Posterior vena cava (tissue), 2 donors: Measurements from ENCODE around the gene DPP6. TPM values are rescaled to one million over a fixed set of nuclear protein-coding genes. Genes with fewer than 3 reads are reported as not detected.

ENCODE experiments used
- DNase-seq: peaks from one replicate; pipeline ENCODE4 v3.0.0-alpha.2; 2020; ENCODE audit warnings: low spot score
- intact Hi-C, 2 donors: fragments of 100-400 bp; cut with DNase I; formaldehyde crosslinking; loops; one replicate each; pipeline versions ENCODE4 v1.14.1 to v1.14.2; 2022 to 2023
- total RNA-seq, 2 donors: library from RNA; stranded (reverse); fragmentation: NEBNext Ultra II Directional; extraction: Animal tissue kit (Norgen Biotek cat#: 25700); gene quantifications; one replicate each; pipeline ENCODE4 v1.2.1, GENCODE V29; 2021
- donor health status: DM: yes; HTN: yes; CAD: no.
- donor health status: DM: yes; HTN: yes; CAD: no.

The DPP6 gene
- total RNA-seq, 2 donors from 2014 or later: 0.10 to 1.2 TPM

DNA sequence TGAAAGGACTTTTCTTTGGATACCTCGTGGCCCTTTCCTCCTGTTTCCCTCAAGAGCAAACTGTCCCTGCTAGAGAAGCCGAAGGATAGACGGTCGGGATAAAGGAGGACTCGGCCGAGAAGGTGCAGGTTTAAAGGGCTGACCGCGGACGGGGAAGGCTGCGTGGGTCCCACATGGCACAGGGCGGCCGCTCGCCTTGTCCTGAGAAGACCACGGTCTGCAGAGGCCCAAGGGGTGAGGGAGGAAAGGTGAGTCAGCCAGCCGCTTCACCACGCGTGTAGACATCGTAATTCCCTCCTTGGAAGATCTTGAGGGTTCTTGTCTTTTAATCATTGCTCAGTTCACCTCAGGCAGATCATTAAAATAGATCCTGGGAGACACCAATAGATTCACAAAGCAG lies 253.8 kb downstream of the DPP6 start:
- intact Hi-C loops: no loop called here
- DNase-seq: no peak

DNA sequence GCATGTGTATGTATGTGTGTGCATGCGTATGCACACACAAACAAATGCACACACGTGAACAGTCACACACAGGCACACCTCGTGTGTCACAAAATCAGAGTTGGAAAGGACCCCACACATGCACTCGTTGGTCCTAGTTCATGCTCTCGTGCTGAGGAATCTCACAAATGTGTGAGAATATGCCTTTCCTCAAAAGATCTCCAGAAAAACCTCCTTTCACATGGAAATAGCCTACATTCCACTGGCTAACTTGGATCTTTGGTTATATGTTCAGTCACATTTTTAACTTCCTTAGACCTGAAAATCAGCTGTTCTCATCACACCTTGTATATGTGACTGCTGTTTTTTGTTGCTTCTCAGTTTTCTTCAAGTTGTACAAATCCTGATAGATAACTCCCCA lies 256.7 kb downstream of the DPP6 start:
- DNase-seq: no peak
- intact Hi-C loops: no loop called here

DNA sequence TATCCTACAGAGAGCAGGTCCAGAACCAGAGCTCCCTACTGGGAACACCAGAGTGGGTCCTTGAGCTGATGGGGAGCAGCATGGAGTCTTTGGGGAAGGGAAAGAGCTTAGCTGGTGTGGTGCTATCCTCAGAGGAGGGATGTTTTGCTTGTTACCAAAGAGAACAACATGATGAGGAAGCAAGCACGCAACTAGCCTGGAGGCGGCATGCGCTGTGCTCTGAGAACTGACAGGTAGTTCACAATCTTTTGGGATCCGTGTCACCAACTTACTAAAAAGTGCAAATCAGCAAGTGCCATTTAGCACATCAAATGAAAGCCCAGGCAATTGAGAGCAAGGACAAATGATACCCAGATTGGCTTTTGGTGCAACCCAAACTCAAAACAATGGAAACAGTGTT lies 257.9 kb downstream of the DPP6 start:
- no peak for DNase-seq
- intact Hi-C loops: no loop called here

DNA sequence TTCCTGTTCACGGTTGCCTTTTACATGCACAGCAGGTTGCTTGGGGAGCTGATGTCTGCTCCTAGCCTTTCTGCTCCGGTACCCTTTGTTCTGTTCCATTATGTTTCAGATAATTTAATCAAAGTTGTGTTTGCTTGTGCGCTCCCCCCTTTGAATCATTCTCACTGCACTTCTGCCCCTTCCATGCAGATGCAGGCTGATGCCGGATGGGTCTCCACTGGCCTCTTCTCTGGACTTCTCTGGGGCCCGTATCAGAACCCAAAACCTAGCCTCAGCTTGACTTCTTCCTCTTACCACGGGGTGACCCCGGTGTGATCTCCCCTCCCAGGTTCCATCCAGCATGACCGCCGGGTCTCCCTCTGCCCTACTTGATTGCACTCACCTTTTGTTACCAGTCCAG lies 272.0 kb downstream of the DPP6 start:
- intact Hi-C loops: no loop called here
- DNase-seq: no peak

DNA sequence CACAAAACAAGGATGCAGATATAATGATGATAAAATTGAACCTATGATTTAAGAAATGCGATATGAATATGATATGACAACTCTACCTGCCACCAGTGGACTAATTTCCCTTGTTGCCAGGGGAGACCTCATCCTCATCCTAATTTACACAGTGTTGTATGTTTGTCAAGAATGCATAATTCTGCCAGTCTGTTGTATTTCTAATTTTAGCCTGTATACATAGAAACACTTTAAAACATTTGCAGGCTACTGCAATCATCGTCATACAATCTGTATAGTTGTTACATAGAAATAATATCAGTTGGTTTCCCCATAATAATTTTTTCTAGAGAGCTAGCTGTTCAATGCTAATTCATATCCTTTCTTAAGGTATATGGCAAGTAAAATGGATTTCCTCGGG lies 274.2 kb downstream of the DPP6 start:
- DNase-seq: no peak
- intact Hi-C loops: no loop called here

DNA sequence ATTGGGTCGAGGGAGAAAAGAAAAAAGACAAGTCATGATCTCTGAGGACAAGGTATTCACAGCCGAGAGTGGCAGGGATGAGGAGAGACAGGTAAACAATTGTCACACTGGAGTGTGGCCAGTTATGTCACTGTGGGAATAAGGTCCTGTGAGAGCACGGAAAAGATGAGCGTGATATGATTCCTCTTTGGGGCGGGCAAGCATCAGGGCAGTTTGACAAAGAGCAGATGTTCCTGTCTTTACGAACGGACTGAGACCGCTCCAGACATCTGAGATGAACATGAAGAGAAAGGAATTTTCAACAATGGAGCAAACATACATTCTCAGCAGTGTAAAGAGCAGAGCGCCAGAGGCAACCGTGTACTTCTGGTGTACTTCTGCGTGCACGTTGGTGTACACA lies 278.1 kb downstream of the DPP6 start:
- DNase-seq: no peak
- intact Hi-C loops: no loop called here

DNA sequence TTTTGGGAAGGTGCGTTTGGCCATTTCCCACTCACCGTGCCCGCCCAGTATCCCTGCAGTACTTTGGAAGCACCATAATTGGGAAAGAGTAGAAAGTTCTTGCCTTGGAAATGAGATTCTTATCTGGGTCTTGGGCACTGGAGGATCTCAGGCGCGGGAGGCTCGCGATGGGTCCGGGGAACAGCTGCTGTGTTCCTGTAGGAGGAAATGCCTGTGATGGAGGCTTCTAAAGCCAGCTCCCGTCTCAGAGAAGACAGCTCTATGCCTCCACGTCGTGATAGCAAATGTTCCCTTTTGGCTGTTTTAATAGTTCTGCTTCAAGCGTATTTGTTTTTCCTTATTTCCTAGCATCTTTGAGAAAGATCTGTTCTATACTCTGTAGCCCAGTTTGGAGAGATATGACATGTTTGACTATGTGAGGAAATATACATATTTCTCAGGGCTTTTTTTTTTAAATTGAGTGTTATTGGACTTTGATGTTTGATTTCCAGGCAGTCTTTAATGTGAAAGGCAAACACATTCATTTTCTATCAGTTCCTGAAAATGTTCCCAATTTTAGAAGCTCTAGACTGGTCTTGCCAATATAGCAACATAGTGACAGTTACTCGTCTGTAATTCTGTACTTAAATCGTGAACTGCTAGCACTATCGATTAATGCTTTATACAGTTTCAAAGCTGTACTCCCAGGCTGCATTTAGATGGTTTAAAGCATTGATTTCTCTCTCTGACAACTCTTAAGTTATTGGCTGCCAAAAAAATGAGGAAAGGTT lies 280.8 kb downstream of the DPP6 start:
- intact Hi-C loops: no loop called here
- DNase-seq: no peak

DNA sequence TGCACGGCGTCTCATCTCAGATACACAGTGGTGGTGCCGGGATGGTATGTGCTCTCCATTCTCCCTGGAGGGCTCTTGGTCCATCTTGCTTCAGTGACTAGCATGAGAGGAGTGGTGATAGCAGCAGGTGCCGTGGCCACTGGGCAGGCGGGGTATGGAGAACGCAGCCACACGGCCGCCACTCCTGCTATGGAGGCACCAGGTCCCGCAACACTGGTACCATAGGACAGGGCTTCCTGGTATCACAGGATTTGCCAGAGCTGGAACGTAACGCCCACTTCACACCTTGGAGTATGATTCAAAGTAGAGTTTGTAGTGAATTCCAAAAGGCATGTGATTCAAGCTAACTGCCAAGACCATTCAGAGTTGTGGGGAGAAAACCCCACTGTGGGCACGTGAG lies 284.1 kb downstream of the DPP6 start:
- intact Hi-C loops: no loop called here
- no peak for DNase-seq

DNA sequence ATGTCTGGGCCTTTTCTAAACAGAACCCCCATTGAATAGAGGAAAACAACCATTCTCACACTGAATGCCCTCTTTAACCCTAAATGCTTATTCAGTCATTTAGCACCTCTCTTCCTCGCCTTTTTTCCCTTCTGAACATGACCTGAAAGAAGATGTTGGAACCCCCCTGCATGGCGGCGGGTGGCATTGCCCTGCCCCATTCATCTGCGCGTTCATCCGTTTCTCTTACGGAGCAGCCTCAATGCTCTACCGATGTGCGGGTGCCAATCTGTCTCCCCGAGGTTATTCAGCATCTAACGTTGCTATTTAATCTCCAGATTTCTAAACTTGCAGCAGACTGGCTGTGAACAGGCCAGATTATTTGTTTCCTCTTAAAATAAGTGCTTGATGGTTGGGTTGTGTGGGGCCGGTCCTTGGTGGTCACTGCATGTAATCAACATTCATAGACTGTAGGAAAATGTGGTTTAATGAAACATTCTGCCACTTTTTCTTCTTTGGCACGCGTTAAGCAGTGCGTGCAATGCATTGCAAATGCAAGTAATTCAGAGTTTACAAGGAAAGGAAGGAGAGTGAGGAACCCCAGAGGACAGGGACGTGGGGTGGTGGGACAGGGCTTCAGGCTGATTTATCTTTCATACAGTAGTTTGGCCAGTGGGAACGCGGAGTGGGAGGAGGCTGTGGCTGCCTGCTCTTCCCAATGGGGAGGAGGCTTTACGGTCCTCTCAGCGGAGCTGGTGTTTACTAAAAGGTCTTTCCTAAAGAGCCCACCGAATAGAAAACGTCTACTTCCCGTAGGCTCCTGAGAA lies 286.7 kb downstream of the DPP6 start:
- intact Hi-C loops: no loop called here
- DNase-seq: no peak

DNA sequence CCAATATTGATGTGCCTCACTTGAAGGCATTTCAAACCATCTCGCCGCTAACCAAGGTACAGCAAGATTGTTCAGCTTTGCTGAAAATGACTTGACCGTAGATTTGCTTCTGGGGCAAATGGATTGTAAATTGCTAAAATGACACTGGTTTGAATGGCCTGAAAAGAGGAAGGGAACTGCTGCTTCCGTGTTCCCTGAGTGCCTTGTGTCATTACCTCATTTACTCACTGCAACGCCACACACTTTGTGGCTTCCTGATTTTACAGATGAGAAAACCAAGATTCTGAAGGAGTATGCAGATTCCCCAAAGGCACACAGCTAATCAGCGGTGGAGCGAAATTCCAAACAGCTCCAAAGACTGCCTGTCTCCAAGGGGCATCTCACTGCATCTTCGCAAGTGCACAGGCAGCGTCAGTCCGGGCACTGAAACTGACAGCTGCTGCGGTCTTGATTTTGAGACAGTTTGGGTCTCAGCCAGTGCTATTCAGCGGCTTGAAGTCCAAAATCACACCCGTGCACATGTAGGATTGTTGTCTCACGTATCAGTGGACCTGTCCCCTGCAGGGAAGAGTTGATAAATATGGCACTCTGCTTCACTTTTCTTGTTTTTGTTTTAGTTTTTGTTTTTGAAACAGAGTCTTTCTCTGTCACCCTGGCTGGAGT lies 290.9 kb downstream of the DPP6 start:
- DNase-seq: no peak
- intact Hi-C loops: no loop called here

DNA sequence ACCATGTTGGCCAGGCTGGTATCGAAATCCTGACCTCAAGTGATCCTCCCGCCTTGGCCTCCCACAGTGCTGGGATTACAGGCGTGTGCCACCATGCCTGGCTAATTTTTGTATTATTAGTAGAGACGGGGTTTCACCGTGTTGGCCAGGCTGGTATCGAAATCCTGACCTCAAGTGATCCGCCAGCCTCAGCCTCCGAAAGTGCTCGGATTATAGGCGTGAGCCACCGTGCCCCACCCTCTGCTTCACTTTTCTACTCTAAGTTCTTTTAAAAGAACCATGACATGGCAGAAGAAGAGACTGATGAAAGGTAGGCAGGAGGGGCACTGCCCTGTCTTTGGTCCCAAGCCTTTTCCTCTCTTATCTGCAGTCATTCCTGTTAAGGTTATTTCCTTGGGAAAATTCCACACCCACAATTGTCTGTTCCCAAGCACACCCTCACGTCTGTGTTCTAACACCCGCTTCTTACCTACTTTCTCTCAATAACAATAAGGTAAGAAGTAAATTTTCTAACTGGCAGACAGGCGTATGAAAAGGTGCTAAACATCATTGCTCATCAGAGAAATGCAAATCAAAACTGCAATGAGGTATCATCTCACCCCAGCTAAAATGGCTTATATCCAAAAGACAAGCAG lies 291.7 kb downstream of the DPP6 start:
- intact Hi-C loops: no loop called here
- DNase-seq: no peak

DNA sequence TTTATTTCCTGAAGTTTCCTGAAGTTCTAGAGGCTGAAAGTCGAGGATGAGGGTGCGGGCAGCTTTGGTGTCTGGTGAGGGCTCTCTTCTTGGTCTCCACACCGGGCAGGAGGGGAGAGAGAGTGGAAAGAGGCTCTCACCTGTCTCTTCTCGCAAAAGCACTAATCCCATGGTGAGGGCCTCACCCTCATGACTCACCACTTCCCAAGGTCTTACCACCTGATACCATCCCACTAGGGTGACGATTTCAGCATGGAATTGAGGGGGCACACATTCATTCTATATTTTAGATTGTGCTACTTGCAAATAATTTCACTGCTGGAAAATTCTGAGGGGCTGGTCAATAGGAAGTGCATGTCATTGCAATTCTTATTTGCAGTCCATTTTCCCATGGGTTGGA lies 292.9 kb downstream of the DPP6 start:
- intact Hi-C loops: no loop called here
- DNase-seq: no peak

DNA sequence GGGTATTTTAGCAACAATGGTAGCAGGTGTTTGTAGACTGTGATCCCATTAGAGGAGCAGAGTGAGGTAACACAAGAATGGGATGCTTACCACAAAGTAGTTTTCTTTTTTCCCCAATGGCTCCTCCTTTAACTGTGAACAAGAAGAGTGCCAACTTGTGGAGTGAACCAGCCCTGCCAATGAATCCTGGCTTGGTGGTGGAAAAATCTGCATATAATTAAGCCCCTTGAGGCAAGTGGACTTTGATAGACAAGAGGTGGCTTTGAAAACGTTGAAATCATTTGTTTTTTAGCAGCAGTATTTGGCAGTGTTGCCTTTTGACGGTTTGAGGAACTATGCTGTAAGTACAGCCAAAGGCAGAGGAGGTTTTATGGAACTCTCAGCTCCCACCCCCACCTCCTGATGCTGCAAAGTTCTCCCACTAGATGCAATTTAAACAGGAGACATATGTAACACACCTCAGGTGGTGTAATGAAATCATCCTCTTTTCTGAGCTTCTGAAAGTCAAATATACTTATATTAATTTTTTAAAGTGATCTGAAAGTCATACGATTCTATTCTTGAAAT lies 295.6 kb downstream of the DPP6 start:
- intact Hi-C loops: no loop called here
- no peak for DNase-seq

DNA sequence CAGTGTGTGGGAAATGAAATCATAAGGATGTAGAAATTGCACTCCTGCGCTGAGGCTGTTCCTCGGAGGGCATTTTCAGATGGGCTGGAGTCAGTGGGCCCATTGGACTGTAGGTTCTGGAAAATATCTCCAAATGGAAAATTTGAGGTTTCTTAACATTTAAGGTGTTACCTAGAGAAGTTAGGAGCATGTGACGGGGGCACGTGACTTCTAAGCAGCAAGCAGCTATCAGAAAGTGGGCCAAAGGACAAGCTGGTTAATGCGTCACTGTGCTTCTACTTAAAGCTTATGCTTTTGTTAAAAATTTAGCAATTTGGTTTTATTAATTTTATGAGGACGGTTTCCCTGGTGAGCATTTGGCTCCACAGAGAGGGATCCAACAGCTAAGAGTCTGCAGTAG lies 298.7 kb downstream of the DPP6 start:
- no peak for DNase-seq
- intact Hi-C loops: loop anchor here in 1 of 2 donors (5.0 kb wide), 1 partner anchor 476 kb away; no protein-coding TSS in a partner anchor

DNA sequence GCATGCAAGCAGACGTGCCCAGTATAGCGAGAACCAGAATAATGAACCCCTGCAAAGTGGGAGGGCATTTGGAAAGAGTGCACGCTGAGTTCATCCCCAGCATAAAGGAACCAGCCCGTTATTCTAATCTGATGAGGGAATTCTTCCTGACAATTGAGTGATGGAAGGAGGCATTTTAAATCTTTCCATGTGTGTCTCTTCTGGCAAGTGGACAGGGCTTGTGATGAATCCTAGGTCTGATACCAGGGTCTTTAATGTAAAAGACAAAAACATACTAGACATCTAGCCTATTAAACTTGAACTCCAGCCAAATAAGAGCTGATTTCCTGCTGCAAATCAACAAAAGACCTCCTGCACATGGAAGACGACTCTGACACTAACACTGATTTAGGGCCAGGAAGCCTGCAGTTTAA lies 301.2 kb downstream of the DPP6 start:
- DNase-seq: no peak
- intact Hi-C loops: loop anchor here in 1 of 2 donors (5.0 kb wide), 1 partner anchor 474 kb away; no protein-coding TSS in a partner anchor

DNA sequence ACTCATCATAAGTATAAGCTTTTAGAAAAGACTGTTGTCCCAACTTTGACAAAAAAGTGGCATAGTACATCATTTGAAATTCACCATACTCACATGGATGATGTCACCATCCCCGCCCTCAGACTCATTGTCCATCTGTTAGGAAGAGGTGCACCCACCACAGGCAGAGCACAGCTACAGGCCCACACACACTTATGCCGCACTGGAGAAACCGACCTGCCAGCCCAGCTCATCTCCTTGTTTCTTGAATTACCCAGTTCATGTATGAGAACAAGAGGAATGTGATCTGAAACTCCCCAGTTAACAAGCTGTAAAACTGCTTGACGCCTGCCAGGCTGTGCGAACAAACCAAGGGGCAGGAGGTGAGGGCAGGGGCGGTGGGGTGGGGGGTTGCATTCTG lies 312.0 kb downstream of the DPP6 start:
- intact Hi-C loops: no loop called here
- DNase-seq: no peak

DNA sequence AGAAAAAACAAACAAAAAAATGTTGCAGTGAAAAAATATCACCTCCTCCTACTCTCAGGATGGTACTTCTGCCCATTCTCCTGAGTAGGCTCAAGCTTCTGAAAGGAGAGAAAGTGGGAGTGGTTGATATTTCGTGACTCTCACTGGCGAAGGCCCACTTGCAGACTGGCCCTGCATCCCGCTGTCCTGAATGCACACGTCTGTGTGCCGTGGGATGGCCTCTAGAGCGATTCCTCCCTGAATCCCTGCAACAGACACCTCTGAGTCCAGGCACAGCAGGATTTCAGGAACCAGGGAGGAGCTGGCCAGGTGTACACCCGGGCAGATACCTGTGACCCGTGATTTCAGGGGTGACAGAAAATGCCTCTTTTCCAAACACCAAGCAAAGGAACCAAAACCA lies 319.2 kb downstream of the DPP6 start:
- intact Hi-C loops: no loop called here
- no peak for DNase-seq

DNA sequence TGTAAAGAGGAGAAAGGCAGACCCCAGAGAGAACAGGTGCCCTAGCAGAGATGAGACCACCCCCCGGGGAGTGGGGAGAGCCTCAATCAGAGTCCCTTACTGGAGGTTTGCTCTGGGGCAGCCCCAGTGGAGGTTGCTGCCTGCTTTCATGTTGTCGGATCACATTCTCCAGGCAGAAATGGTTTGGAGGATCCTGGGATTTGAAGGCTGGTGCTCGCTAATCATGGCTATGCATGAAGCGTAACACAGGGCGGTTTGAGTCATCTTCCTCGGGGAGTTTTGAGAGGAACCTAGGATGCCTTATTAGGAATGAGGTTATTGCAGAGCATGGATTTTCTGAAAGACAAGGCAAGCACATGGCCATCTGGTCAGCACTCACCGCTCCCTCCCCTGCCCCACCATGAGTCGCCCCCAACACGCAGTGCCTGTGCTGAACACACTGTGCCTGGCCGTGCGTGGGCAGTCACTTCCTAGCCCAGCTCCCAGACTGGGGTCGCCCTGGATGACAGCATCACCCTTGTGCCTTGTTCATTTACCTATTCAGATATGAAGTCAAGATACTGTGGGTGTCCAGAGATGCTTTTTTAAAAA lies 319.9 kb downstream of the DPP6 start:
- intact Hi-C loops: no loop called here
- no peak for DNase-seq

DNA sequence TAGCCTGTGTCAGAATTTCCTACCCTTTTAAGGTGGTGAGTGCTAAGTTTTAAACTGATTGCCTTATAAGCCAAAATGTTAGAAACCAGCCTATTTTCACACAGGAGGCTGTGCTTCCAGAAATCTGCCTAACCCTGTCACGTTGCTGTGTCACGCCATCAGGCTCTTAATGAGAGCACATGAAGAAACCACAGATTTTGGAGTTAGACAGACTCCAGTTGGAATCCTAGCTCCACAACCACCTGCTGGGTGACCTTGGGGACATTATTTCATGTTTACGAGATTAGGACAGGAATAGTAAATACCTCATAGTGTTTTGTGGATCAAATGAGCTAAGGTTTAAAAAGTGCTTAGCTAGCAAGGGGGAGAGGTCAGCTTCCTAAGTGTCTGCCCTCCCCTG lies 321.8 kb downstream of the DPP6 start:
- no peak for DNase-seq
- intact Hi-C loops: no loop called here
